AG04449 (cell line): ENCODE results near the gene IL9.

Experiments
- CTCF ChIA-PET: fragments of 350-600 bp; formaldehyde crosslinking; extraction: SDS; loops from one replicate; lab custom pipeline; 2021; ENCODE audit warnings: antibody characterized with exemption; lab: Yijun Ruan, JAX
- POLR2A ChIA-PET: fragments of 400-600, 350-600 bp; formaldehyde crosslinking; extraction: SDS; loops from one replicate; lab custom pipeline; 2020; ENCODE audit warnings: antibody characterized with exemption, inconsistent platforms; lab: Yijun Ruan, JAX
- DNase-seq: peaks from one replicate; pipeline ENCODE4 v3.0.0-alpha.2; 2010; ENCODE audit warnings: low read depth, low spot score
- H3K4me3 ChIP-seq: 2 replicates; pipeline ENCODE4 v1.5.1; 2011; ENCODE audit warnings: low read depth, mild to moderate bottlenecking, control low read depth, low read length
- CTCF ChIP-seq: IDR thresholded peaks from one replicate; pipeline ENCODE4 v1.5.1; 2011; ENCODE audit warnings: mild to moderate bottlenecking, moderate library complexity, low read length, control low read depth, inconsistent platforms; ENCODE audit not compliant: insufficient read depth; ENCODE audit errors: missing control alignments

IL9 gene

GRCh38 chr5:135890296-135890695, 5.3 kb downstream of the IL9 start:
- ChIA-PET POLR2A (no interaction called here), CTCF (interaction anchor here (0.6 to 8.6 kb wide), 9 partner anchors 8 to 322 kb away, joined by 3 to 143 read pairs (median 13); no protein-coding TSS in a partner anchor)
- DNase-seq: no peak
- TF ChIP-seq CTCF: no peak
- no peak overlapping the region for H3K4me3 ChIP-seq

GRCh38 chr5:135887881-135888614, 7.6 kb downstream of the IL9 start:
- POLR2A ChIA-PET: no interaction called here
- no peak overlapping the region for H3K4me3 ChIP-seq
- CTCF ChIA-PET: interaction anchor here (0.6 to 8.6 kb wide), 23 partner anchors 9 to 537 kb away, joined by 3 to 143 read pairs (median 4); no protein-coding TSS in a partner anchor
- no peak for TF ChIP-seq CTCF
- no peak for DNase-seq

- ChIA-PET CTCF (interaction anchor here (0.6 to 8.6 kb wide), 19 partner anchors 9 to 538 kb away, joined by 3 to 143 read pairs (median 5); no protein-coding TSS in a partner anchor), POLR2A (no interaction called here)
Measured at GRCh38 chr5:135887447-135887864, 8.2 kb downstream of the IL9 start.

GRCh38 chr5:135886136-135886535, 9.5 kb downstream of the IL9 start:
- H3K4me3 ChIP-seq: no peak overlapping the region
- ChIA-PET CTCF (interaction anchor here (0.6 to 8.1 kb wide), 7 partner anchors 59 to 363 kb away, joined by 3 to 67 read pairs (median 4); no protein-coding TSS in a partner anchor), POLR2A (no interaction called here)
- no peak for DNase-seq
- no peak for TF ChIP-seq CTCF

More at GRCh38 chr5:135887447-135887864, 8.2 kb downstream of the IL9 start:
- TF ChIP-seq CTCF: peak; percentile 77
- H3K4me3 ChIP-seq: no peak overlapping the region
- DNase-seq: peak; percentile 5

- no peak for DNase-seq
- POLR2A ChIA-PET: no interaction called here
- H3K4me3 ChIP-seq: no peak overlapping the region
- CTCF ChIA-PET: interaction anchor here (0.9 to 8.1 kb wide), 4 partner anchors 35 to 327 kb away, joined by 3 to 67 read pairs (median 7); no protein-coding TSS in a partner anchor
- no peak for TF ChIP-seq CTCF
Measured at GRCh38 chr5:135885031-135885430, 10.6 kb downstream of the IL9 start.

GRCh38 chr5:135883441-135883840, 12.2 kb downstream of the IL9 start:
- ChIA-PET CTCF (interaction anchor here (0.8 to 8.1 kb wide), 6 partner anchors 8 to 366 kb away, joined by 3 to 67 read pairs (median 8); no protein-coding TSS in a partner anchor), POLR2A (no interaction called here)
- H3K4me3 ChIP-seq: no peak overlapping the region
- DNase-seq: no peak
- TF ChIP-seq CTCF: no peak
